ENCODE data around the gene RASAL1.

GRCh38 chr12:113115455-113116126 lies 20.0 kb downstream of the RASAL1 start:
- TF ChIP-seq ELF1 (IDR thresholded peaks at IDR 0.05) (no peak), REST (IDR thresholded peaks at IDR 0.05; ENCODE audit: low read depth, low read length) (no peak), USF2 (IDR thresholded peaks at IDR 0.05; ENCODE audit: borderline replicate concordance, low read depth, low read length) (no peak), YY1 (IDR thresholded peaks at IDR 0.05; ENCODE audit: low read depth) (no peak), RFX5 (IDR thresholded peaks at IDR 0.05; ENCODE audit: low read length) (no peak), FOXM1 (IDR thresholded peaks at IDR 0.05; ENCODE audit: low read depth) (no peak), POLR2AphosphoS5 (IDR thresholded peaks at IDR 0.05; ENCODE audit: low read depth, low read length) (no peak)
- TF ChIP-seq, protein P1, sequence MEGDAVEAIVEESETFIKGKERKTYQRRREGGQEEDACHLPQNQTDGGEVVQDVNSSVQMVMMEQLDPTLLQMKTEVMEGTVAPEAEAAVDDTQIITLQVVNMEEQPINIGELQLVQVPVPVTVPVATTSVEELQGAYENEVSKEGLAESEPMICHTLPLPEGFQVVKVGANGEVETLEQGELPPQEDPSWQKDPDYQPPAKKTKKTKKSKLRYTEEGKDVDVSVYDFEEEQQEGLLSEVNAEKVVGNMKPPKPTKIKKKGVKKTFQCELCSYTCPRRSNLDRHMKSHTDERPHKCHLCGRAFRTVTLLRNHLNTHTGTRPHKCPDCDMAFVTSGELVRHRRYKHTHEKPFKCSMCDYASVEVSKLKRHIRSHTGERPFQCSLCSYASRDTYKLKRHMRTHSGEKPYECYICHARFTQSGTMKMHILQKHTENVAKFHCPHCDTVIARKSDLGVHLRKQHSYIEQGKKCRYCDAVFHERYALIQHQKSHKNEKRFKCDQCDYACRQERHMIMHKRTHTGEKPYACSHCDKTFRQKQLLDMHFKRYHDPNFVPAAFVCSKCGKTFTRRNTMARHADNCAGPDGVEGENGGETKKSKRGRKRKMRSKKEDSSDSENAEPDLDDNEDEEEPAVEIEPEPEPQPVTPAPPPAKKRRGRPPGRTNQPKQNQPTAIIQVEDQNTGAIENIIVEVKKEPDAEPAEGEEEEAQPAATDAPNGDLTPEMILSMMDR (IDR thresholded peaks at IDR 0.05), result no peak
- TF ChIP-seq, protein P2, sequence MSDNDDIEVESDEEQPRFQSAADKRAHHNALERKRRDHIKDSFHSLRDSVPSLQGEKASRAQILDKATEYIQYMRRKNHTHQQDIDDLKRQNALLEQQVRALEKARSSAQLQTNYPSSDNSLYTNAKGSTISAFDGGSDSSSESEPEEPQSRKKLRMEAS (IDR thresholded peaks at IDR 0.05; ENCODE audit: low read depth), result no peak
